ENCODE data around the gene TIGIT.

TIGIT gene

DNA sequence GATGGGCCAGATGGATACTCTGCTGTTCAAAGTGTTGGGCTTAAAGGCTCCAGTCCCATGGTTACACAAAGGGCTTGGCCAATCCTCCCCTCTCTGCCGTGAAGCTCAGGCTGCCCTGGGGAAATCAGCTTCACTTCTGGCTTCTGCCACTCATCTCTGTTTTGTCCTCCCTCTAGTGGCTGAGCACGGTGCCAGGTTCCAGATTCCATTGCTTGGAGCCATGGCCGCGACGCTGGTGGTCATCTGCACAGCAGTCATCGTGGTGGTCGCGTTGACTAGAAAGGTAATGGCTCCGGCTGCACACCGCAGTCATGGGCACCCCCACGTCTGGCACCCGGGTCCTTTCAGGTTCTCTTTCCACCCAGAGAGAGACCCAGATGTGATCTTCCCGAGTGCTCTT is 5.6 kb downstream of the TIGIT start:
- peak; percentile 92 for ATAC-seq
- TF ChIP-seq, protein P1, sequence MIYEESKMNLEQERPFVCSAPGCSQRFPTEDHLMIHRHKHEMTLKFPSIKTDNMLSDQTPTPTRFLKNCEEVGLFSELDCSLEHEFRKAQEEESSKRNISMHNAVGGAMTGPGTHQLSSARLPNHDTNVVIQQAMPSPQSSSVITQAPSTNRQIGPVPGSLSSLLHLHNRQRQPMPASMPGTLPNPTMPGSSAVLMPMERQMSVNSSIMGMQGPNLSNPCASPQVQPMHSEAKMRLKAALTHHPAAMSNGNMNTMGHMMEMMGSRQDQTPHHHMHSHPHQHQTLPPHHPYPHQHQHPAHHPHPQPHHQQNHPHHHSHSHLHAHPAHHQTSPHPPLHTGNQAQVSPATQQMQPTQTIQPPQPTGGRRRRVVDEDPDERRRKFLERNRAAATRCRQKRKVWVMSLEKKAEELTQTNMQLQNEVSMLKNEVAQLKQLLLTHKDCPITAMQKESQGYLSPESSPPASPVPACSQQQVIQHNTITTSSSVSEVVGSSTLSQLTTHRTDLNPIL (CRISPR knock-in tag; IDR thresholded peaks at IDR 0.05; ENCODE audit: low read depth): no peak

DNA sequence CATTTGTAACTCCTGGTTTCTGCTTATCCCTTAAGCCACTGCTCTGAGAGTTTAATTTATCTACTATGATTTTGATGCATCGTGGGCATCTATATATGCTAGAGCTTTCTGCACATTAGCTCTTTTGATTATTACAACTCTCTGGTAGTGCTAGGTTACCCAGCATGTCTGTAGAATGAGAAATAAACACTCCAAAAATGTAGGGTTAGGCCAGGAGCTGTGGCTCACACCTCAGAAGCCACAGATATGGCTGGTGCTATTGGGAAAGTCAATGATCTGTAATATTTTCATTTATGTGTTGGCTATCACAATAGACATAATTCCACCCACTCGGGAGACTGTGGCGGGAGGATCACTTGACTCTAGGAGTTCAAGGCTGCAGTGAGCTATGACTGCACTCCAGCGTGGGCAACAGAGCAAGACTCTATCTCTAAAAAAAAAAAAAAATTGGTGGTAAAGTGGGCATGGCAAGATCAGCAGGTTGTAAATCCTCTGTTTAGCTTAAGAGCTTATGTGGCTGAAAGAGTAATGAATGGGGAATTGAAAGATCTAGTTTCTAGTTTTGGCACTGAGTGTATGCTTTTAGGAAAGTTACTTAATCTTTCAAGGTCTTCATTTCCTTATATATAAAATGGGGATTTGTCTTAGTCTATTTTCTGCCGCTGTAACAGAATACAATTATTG is 6.3 kb downstream of the TIGIT start:
- no peak for ATAC-seq
- no peak for TF ChIP-seq ISL1 (CRISPR knock-in tag; IDR thresholded peaks at IDR 0.05)
- TF ChIP-seq, protein P2, sequence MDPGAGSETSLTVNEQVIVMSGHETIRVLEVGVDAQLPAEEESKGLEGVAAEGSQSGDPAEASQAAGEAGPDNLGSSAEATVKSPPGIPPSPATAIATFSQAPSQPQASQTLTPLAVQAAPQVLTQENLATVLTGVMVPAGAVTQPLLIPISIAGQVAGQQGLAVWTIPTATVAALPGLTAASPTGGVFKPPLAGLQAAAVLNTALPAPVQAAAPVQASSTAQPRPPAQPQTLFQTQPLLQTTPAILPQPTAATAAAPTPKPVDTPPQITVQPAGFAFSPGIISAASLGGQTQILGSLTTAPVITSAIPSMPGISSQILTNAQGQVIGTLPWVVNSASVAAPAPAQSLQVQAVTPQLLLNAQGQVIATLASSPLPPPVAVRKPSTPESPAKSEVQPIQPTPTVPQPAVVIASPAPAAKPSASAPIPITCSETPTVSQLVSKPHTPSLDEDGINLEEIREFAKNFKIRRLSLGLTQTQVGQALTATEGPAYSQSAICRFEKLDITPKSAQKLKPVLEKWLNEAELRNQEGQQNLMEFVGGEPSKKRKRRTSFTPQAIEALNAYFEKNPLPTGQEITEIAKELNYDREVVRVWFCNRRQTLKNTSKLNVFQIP (CRISPR knock-in tag; IDR thresholded peaks at IDR 0.05; ENCODE audit: borderline replicate concordance, low read depth): no peak
- TF ChIP-seq, protein P1 (CRISPR knock-in tag; IDR thresholded peaks at IDR 0.05; ENCODE audit: low read depth): no peak
- TF ChIP-seq ZC3H10 (CRISPR knock-in tag; IDR thresholded peaks at IDR 0.05): no peak
- TF ChIP-seq PPARA (CRISPR knock-in tag; IDR thresholded peaks at IDR 0.05; ENCODE audit: borderline replicate concordance): no peak
- no peak for TF ChIP-seq RARB (CRISPR knock-in tag; IDR thresholded peaks at IDR 0.05)
- no peak for TF ChIP-seq OSR1 (CRISPR knock-in tag; IDR thresholded peaks at IDR 0.05)

DNA sequence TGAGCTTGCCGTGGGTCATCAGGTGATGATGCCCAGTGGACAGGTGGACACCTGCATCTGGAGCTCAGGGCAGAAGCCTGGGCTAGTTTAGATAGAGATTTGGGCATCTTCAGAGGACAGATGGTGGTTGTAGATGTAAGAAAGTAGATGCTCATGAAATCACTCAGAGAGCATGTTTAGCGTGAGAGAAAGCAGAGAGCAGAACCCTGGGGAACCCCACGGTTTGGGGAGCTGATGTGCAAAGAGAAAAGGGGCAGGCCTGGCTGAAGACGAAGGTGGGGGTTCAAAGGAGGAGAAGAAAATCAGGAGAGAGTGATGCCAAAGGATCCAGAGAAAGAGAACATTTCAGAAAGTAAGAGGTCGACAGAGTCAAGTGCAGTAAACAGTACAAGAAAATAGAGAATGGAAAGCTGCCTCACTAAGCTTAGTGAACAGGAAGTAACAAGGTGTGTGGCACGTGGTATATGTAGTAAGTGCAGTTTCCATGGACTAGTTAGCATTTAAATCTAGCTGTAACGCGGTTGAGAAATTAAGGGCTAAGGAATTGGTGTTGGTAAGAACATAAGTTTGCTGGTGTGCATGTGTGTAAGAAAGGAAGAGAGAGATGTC is 13.5 kb downstream of the TIGIT start:
- no peak for ATAC-seq

DNA sequence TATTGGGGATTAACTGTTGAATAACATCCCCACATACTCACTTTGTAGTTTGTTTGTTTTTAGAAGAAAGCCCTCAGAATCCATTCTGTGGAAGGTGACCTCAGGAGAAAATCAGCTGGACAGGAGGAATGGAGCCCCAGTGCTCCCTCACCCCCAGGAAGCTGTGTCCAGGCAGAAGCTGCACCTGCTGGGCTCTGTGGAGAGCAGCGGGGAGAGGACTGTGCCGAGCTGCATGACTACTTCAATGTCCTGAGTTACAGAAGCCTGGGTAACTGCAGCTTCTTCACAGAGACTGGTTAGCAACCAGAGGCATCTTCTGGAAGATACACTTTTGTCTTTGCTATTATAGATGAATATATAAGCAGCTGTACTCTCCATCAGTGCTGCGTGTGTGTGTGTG is 14.0 kb downstream of the TIGIT start:
- TF ChIP-seq ZFP3 (CRISPR knock-in tag; IDR thresholded peaks at IDR 0.05) (no peak), PPARA (CRISPR knock-in tag; IDR thresholded peaks at IDR 0.05; ENCODE audit: borderline replicate concordance) (no peak), ZNF70 (CRISPR knock-in tag; IDR thresholded peaks at IDR 0.05) (no peak), ZC3H10 (CRISPR knock-in tag; IDR thresholded peaks at IDR 0.05) (no peak), OSR1 (CRISPR knock-in tag; IDR thresholded peaks at IDR 0.05) (no peak), ARNTL (CRISPR knock-in tag; IDR thresholded peaks at IDR 0.05; ENCODE audit: borderline replicate concordance, low read depth) (no peak), ZNF8 (CRISPR knock-in tag; IDR thresholded peaks at IDR 0.05) (no peak), ESRRG (CRISPR knock-in tag; IDR thresholded peaks at IDR 0.05) (no peak), SNAI2 (CRISPR knock-in tag; IDR thresholded peaks at IDR 0.05) (no peak), TCF4 (CRISPR knock-in tag; IDR thresholded peaks at IDR 0.05; ENCODE audit: borderline replicate concordance) (no peak), BACH2 (CRISPR knock-in tag; IDR thresholded peaks at IDR 0.05; ENCODE audit: borderline replicate concordance) (no peak), ISL1 (CRISPR knock-in tag; IDR thresholded peaks at IDR 0.05) (no peak), ZNF565 (CRISPR knock-in tag; conservative IDR thresholded peaks at IDR 0.05; ENCODE audit: low read depth) (no peak), GLIS3 (CRISPR knock-in tag; IDR thresholded peaks at IDR 0.05) (no peak), CSDC2 (CRISPR knock-in tag; IDR thresholded peaks at IDR 0.05) (no peak), RARB (CRISPR knock-in tag; IDR thresholded peaks at IDR 0.05) (no peak)
- TF ChIP-seq, protein P3, sequence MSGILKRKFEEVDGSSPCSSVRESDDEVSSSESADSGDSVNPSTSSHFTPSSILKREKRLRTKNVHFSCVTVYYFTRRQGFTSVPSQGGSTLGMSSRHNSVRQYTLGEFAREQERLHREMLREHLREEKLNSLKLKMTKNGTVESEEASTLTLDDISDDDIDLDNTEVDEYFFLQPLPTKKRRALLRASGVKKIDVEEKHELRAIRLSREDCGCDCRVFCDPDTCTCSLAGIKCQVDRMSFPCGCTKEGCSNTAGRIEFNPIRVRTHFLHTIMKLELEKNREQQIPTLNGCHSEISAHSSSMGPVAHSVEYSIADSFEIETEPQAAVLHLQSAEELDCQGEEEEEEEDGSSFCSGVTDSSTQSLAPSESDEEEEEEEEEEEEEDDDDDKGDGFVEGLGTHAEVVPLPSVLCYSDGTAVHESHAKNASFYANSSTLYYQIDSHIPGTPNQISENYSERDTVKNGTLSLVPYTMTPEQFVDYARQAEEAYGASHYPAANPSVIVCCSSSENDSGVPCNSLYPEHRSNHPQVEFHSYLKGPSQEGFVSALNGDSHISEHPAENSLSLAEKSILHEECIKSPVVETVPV (CRISPR knock-in tag; IDR thresholded peaks at IDR 0.05): no peak
- TF ChIP-seq, protein P2 (CRISPR knock-in tag; IDR thresholded peaks at IDR 0.05; ENCODE audit: borderline replicate concordance, low read depth): no peak
- TF ChIP-seq, protein P1 (CRISPR knock-in tag; IDR thresholded peaks at IDR 0.05; ENCODE audit: low read depth): no peak
- TF ChIP-seq, protein P4, sequence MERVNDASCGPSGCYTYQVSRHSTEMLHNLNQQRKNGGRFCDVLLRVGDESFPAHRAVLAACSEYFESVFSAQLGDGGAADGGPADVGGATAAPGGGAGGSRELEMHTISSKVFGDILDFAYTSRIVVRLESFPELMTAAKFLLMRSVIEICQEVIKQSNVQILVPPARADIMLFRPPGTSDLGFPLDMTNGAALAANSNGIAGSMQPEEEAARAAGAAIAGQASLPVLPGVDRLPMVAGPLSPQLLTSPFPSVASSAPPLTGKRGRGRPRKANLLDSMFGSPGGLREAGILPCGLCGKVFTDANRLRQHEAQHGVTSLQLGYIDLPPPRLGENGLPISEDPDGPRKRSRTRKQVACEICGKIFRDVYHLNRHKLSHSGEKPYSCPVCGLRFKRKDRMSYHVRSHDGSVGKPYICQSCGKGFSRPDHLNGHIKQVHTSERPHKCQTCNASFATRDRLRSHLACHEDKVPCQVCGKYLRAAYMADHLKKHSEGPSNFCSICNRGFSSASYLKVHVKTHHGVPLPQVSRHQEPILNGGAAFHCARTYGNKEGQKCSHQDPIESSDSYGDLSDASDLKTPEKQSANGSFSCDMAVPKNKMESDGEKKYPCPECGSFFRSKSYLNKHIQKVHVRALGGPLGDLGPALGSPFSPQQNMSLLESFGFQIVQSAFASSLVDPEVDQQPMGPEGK (CRISPR knock-in tag; IDR thresholded peaks at IDR 0.05; ENCODE audit: borderline replicate concordance): no peak
- ATAC-seq: no peak; the same call in 2 of the 3 replicates

More for the DNA sequence above, 13.5 kb downstream of the TIGIT start:
- TF ChIP-seq ZC3H10 (CRISPR knock-in tag; IDR thresholded peaks at IDR 0.05) (no peak), RARB (CRISPR knock-in tag; IDR thresholded peaks at IDR 0.05) (no peak), ARNTL (CRISPR knock-in tag; IDR thresholded peaks at IDR 0.05; ENCODE audit: borderline replicate concordance, low read depth) (no peak), ZNF8 (CRISPR knock-in tag; IDR thresholded peaks at IDR 0.05) (no peak)
